Raji (cell line): Measurements from ENCODE around the gene ZNF248.
A peak's percentile ranks its signal among the peaks of the same experiment; 100 is the strongest.

Experiments used
- POLR2A ChIP-seq: IDR thresholded peaks from 2 replicates; pipeline ENCODE4 v1.6.1; 2011; ENCODE audit warnings: low read depth, low read length, control low read depth; ENCODE audit not compliant: insufficient read depth

The ZNF248 gene

DNA sequence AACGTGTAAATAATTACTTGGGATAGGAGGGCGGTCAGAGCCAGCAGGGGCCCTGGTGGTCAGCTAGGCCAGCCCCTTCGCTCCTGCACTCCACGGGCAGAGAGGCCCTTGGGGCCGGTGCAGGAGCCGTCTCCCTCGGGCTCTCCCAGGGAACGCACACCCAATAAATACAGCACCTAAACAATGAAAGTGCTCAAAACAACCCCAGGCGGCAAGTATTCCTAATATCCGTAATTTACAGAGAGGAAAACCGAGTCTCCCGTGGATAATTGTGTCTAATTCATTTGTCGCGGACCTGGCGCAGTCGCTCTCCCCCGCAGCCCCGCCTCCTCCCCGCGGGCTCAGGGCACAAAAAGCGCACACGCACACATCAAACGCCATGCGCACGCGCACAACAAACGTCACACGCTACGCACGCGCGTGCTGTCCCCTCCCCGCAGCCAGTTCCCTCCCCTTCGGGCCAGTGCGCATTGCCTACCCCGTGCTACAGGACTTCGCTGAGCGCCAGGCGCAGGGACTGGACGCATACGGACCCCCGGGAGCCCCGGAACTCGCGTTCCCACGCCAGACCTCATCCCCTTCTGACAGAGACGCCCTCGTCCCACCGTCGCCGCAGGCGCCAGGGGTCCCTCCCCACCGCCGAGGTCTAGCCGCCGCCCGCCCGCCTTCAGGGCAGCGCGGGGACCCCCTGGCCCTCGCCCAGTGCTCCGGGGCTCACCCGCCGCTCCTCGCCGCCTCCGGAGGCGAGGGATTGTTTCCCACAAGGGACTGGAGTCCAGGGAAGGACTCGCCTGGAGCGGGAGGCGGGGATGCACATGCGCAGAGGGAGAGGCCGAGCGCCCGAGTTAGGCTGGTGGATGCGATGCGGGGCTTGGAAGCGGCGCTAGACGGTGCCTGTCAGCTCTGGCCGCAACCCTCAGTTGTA is at the start of gene ZNF248:
Gene ZNF248, minus strand, starts transcription at position 324 of the 925 bp plus-strand sequence. CDS start 1,300 bp downstream, outside the sequence.
- TF ChIP-seq POLR2A, result peak; percentile 98

DNA sequence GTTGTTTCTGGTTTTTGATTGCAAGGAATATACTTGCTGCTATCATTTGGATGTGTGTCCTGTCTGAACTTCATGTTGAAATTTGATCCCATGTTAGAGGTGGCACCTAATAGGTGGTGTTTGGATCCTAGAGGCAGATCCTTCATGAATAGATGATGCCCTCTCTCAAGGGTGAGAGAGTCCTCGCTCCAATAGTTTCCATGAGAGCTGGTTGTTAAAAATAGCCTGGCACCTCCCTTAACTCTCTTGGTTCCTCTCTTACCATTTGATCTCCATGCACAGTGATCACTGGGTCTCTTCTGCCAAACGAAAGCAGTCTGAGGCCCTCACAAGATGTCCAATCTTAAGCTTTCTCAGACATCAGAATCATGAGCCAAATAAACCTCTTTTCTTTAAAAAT is 49.0 kb upstream of the ZNF248 start:
- no peak for TF ChIP-seq POLR2A

DNA sequence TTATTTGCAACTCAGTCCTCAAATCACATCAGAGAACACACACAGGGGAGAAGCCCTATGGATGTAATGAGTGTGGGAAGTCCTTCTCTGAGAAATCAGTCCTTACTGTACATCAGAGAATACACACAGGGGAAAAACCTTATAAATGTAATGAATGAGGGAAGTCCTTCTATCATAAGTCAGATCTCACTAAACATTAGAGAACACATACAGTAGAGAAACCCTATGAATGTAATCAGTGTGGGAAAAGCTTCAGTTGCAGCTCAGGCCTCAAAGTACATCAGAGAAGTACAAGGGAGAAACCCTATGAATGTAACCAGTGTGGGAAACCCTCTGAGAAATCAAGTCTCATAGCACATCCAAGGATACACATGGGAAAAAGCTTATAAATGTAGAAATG is 39.0 kb upstream of the ZNF248 start:
- no peak for TF ChIP-seq POLR2A

- no peak for TF ChIP-seq POLR2A
These were observed 38.3 kb upstream of the ZNF248 start for GRCh38 chr10:37895674-37896073.

GRCh38 chr10:37885850-37886249 is 28.4 kb upstream of the ZNF248 start:
- TF ChIP-seq POLR2A, result no peak

DNA sequence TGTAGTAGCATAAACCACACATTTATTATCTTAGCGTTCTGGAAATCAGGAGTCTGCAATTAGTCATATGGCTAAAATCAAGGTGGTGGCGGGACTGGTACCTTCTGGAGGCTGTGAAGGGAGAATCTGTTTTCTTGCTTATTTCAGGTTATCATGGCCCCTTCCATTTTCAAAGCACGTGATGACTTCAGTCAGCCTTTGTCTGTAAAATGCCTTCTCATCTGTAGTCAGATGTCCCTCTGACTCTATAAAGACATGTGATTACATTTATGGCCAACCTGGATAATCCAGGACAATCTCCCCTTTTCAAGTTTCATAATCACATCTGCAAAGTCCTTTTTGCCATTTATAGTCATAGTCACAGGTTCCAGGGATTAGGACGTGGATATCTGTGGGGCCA is 15.5 kb upstream of the ZNF248 start:
- TF ChIP-seq POLR2A, result no peak

- no peak for TF ChIP-seq POLR2A
These were observed 14.9 kb upstream of the ZNF248 start for GRCh38 chr10:37872283-37872682.

DNA sequence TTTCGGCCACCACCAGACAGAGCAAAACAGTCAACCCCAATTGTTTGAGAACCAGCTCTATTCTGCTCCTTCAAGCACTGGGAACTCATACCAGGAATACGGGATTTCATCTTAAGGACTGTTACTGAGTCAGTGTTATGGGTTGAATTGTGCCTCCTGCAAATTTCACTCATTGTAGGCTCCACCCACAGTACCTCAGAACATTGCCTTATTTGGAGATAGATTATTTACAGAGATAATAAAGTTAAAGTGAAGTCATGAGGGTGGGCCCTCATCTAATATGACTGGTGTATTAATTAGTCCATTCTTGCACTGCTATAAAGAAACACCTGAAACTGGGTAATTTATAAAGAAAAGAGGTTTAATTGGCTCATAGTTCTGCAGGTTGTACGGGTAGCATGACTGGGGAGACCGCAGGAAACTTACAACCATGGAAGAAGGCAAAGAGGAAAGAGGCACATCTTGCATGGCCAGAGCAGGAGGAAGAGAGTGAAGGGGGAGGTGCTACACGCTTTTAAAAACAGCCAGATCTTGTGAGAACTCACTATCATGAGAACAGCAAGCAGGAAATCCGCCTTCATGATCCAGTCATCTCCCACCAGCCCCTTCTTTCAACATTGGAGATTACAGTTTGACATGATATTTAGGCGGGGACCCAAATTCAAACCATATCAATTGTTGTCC is 14.3 kb upstream of the ZNF248 start:
- TF ChIP-seq POLR2A, result no peak

DNA sequence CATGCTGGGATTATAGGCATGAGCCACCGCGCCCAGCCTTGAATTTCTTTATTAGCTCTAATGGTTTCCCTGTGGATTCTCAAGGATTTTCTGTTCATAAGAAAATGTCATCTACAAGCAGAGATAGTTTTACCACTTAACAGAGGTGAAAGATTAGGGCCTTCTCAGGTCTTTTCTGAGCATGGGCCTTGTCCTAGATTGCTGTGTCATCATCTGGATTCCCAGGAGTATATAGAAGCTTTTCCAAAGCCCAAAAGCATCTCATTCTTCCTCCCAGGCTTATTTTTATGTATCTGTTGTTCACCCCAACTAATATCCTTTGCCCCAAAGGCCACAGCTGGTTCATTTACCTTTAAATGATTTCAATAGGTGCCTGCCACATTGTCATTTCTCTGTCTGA is 13.7 kb upstream of the ZNF248 start:
- no peak for TF ChIP-seq POLR2A

DNA sequence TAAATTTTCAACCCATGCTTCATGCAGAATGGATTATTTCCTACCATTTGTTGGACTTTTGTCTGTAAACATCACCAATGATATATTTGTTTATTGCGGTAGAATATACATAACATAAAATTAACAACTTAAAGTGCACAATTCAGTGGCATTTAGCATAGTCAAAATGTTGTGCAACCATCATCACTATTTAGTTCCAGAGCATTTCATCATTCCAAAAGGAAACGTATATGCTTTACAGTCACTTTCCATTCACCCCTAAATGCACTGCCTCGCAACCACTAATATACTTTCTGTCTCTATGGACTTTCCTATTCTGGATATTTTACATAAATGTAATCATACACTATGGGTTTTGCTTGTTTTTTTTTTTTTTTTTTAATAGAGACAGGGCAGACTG is 11.4 kb upstream of the ZNF248 start:
- TF ChIP-seq POLR2A, result no peak

GRCh38 chr10:37865957-37866803 is 8.8 kb upstream of the ZNF248 start:
- no peak for TF ChIP-seq POLR2A

DNA sequence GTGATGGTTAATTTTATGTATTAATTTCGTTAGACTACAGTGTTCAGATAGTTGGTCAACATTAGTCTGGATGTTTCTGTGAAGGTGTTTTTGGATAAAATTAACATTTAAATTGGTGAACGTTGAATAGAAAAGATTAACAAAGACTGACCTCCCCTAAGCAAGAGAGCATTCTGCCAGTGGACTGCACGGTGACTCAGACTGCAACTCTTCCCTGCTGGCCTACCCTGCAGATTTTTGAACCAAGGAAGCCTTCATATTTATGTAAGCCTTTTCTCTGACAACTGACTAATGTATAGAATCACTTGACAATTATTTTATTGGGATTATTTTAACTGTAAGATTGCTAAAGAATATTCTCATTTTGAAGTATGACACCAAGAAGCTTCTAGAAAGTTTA is 7.9 kb upstream of the ZNF248 start:
- no peak for TF ChIP-seq POLR2A

DNA sequence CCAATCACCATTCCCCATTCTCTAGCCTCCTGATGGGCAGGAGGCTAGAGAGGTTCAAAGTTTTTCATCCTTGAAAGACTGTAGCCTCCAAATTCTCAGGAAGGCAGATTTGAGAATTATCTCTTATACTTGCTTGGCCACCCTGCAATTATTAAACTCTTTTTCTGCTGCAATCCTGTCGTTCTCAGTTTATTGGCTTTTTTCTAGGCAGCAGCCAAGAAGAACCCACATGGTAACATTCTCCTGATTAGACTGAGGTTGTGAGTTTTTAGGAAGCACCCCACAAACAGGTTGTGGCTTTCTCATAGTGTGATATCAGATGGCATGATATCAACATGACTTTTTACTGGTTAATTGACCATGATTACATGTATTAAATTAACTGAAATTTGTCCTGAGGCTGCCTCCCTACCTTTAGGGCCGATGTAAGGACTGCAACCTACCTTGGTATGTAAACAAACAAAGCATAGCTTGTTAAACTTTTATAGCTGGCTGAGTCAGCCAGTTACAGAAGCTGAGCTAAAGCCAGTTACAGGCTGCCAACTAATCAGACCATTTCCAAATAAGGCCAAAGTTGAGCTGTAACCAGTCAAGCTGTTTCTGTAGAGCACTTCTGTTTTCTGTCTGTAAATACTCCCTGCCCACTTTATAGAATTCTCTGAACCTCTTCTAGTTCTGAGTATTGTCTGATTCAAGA is 3.2 kb upstream of the ZNF248 start:
- no peak for TF ChIP-seq POLR2A

GRCh38 chr10:37856881-37857286 is 526 bp downstream of the ZNF248 start:
- TF ChIP-seq POLR2A, result no peak

DNA sequence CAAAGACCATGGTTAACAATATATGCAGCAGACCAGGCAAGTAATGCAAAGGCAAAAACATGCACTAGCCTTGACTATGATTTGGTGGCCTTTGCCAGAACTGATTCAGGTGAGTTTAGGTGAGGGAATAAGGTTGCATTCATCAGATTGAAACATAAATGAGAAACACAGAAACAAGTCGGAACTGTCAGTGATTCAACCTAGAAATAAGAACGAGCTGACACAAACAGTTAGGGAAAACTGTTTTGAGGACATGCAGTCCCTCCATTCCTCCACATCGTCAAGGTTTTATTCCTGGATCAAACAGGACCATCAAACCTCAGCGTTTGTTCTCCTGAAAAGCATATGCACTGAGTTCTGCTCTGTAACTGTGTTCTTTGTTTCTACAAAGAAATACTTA is 1.8 kb downstream of the ZNF248 start:
- no peak for TF ChIP-seq POLR2A

- no peak for TF ChIP-seq POLR2A
These were observed 2.8 kb downstream of the ZNF248 start for GRCh38 chr10:37854626-37855025.
